GM12878 (cell line): ENCODE measurements around the gene KATNIP. TPM values are rescaled to one million over a fixed set of nuclear protein-coding genes. Genes with fewer than 3 reads are reported as not detected.

Experiments used
- CBX3 ChIP-seq: fragments of 200-600 bp; sonication (generic); IDR thresholded peaks from 2 replicates; pipeline ENCODE4 v1.6.1; 2016; ENCODE audit warnings: low read depth, borderline replicate concordance
- CHD2 ChIP-seq: IDR thresholded peaks from 2 replicates; pipeline ENCODE4 v1.6.1; 2011; ENCODE audit warnings: low read depth, low read length, improper control_type of control experiment, borderline replicate concordance
- FOS ChIP-seq: IDR thresholded peaks from 3 replicates; pipeline ENCODE4 v1.6.1; 2011; ENCODE audit warnings: borderline replicate concordance; ENCODE audit not compliant: insufficient read length; ENCODE audit errors: extremely low read depth
- HDGF ChIP-seq: fragments of 450-650 bp; IDR thresholded peaks from 2 replicates; pipeline ENCODE4 v1.6.1; 2016; ENCODE audit warnings: antibody characterized with exemption
- KAT2A ChIP-seq: conservative IDR thresholded peaks from 2 replicates; pipeline ENCODE4 v1.6.1; 2011; ENCODE audit warnings: low read depth, low read length; ENCODE audit not compliant: control insufficient read depth
- KDM1A ChIP-seq: fragments of 200-600 bp; sonication (generic); IDR thresholded peaks from 2 replicates; pipeline ENCODE4 v1.6.1; 2016; ENCODE audit warnings: borderline replicate concordance
- KLF5 ChIP-seq: fragments of 450-650 bp; IDR thresholded peaks from 2 replicates; pipeline ENCODE4 v1.6.1; 2014; ENCODE audit warnings: mild to moderate bottlenecking; ENCODE audit not compliant: partially characterized antibody
- MYB ChIP-seq: fragments of 150-350 bp; IDR thresholded peaks from 2 replicates; pipeline ENCODE4 v1.6.1; 2014; ENCODE audit warnings: mild to moderate bottlenecking, low read depth, low read length, borderline replicate concordance
- NR2C1 ChIP-seq: fragments of 450-650 bp; IDR thresholded peaks from 2 replicates; pipeline ENCODE4 v1.6.1; 2017; ENCODE audit warnings: antibody characterized with exemption, mild to moderate bottlenecking, moderate library complexity
- NR2F1 ChIP-seq: fragments of 450-650 bp; conservative IDR thresholded peaks from 2 replicates; pipeline ENCODE4 v1.6.1; 2017; ENCODE audit warnings: mild to moderate bottlenecking
- RCOR1 ChIP-seq: conservative IDR thresholded peaks from 2 replicates; pipeline ENCODE4 v1.6.1; 2012; ENCODE audit warnings: low read depth, low read length, improper control_type of control experiment
- RFX5 ChIP-seq: IDR thresholded peaks from 2 replicates; pipeline ENCODE4 v1.6.1; 2011; ENCODE audit warnings: low read depth, low read length, improper control_type of control experiment
- RUNX3 ChIP-seq: IDR thresholded peaks from 2 replicates; pipeline ENCODE4 v1.6.1; 2012; ENCODE audit warnings: low read length, inconsistent platforms
- SMC3 ChIP-seq: IDR thresholded peaks from 2 replicates; pipeline ENCODE4 v1.6.1; 2011; ENCODE audit warnings: low read length, improper control_type of control experiment, borderline replicate concordance
- ZZZ3 ChIP-seq: IDR thresholded peaks from 2 replicates; pipeline ENCODE4 v1.6.1; 2011; ENCODE audit warnings: low read depth; ENCODE audit not compliant: control insufficient read depth, insufficient read length
- polyA plus RNA-seq, 11 experiments: library from polyadenylated mRNA; depleted of rRNA in 4 of 11; unstranded in 6 of 11; stranded (reverse) in 5 of 11; fragments of >200 nt; fragmentation: Nextera tagmentation in 4 of 11; fragmentation: Illumina TruSeq in 1 of 11; extraction: Ambion mirVana in 4 of 11; extraction: Trizol in 1 of 11; gene quantifications; 1 replicate in 1 of 11; 2 replicates in 10 of 11; pipeline versions ENCODE4 v1.2.1 to v1.2.3, GENCODE V29; 2011 to 2016; ENCODE audit warnings: inconsistent platforms in 2 of 11, missing spikeins in 2 of 11, low read depth in 1 of 11
- total RNA-seq, 4 experiments: library from RNA; depleted of rRNA in 3 of 4; stranded (reverse); fragments of >200 nt in 3 of 4; fragmentation: Illumina TruSeq in 1 of 4; extraction: Trizol in 1 of 4; gene quantifications; 2 replicates each; pipeline versions ENCODE4 v1.2.1 to v1.2.3, GENCODE V29; 2013 to 2021
- TF ChIP-seq, protein P1 (sequence below): IDR thresholded peaks from 2 replicates; pipeline ENCODE4 v1.6.1; 2011; ENCODE audit warnings: borderline replicate concordance, low read depth, mild to moderate bottlenecking, moderate library complexity, low read length; ENCODE audit not compliant: insufficient read depth, poor library complexity, severe bottlenecking
- TF ChIP-seq, protein P2 (sequence below): fragments of 450-650 bp; formaldehyde crosslinking; IDR thresholded peaks from 2 replicates; pipeline ENCODE4 v1.4.0; 2022; ENCODE audit warnings: mild to moderate bottlenecking, moderate library complexity
- TF ChIP-seq, protein P3 (sequence below): fragments of 450-650 bp; IDR thresholded peaks from 2 replicates; pipeline ENCODE4 v1.6.1; 2017; ENCODE audit warnings: mild to moderate bottlenecking
- TF ChIP-seq, protein P4 (sequence below): fragments of 450-650 bp; IDR thresholded peaks from 2 replicates; pipeline ENCODE4 v1.6.1; 2017; ENCODE audit warnings: mild to moderate bottlenecking, moderate library complexity

The KATNIP gene
- total and polyA plus RNA-seq, 10 of the 15 experiments (the other 5 are each of a cell fraction or from before 2014, with no cell fraction given) = 1.6 to 13.8 (median 9.1) TPM

DNA sequence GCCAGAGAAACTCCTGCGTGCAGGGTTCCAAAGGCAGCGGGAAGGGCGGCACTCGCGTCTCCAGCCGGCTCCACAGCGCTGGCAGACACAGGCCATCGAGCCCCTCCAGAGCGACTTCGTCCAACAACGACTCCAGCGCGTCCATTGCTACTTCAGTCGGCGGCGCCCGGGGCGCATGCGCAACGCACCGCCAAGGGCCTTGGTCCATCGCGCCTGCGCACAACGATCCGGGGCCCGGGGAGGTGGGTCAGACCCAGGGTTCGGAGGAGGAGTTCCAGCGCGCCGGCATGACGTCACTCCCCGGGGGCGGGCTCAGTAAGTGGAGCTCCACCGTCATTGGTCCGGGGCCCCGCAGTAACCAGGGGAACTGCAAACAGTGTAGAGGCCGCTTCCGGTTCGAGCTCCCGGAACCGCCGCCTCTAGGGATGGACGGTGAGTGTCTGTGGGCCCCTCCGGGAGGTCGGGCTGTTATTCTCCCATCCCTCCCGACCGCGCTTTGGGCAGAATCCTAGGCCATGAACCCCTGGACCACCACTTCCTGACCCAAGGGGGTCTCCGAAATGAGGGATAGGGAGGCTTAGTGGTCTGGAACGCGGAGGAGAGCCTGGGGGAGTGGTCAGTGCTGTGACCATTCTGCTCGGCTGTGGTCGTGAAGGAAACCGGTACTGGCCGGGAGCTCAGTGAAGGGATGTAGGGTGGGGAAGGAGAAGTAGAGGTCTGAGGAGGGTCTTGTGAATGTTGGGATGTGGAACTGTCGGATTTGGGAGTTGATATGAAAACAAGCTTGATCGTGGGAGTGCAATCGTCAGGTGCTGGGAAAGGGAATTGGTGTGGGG, at the start of gene KATNIP, which contains the start of gene GTF3C1 (continued):
- TF ChIP-seq RCOR1 = no peak
- TF ChIP-seq MYB = no peak
- TF ChIP-seq, protein P1, sequence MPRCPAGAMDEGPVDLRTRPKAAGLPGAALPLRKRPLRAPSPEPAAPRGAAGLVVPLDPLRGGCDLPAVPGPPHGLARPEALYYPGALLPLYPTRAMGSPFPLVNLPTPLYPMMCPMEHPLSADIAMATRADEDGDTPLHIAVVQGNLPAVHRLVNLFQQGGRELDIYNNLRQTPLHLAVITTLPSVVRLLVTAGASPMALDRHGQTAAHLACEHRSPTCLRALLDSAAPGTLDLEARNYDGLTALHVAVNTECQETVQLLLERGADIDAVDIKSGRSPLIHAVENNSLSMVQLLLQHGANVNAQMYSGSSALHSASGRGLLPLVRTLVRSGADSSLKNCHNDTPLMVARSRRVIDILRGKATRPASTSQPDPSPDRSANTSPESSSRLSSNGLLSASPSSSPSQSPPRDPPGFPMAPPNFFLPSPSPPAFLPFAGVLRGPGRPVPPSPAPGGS = no peak
- TF ChIP-seq, protein P2, sequence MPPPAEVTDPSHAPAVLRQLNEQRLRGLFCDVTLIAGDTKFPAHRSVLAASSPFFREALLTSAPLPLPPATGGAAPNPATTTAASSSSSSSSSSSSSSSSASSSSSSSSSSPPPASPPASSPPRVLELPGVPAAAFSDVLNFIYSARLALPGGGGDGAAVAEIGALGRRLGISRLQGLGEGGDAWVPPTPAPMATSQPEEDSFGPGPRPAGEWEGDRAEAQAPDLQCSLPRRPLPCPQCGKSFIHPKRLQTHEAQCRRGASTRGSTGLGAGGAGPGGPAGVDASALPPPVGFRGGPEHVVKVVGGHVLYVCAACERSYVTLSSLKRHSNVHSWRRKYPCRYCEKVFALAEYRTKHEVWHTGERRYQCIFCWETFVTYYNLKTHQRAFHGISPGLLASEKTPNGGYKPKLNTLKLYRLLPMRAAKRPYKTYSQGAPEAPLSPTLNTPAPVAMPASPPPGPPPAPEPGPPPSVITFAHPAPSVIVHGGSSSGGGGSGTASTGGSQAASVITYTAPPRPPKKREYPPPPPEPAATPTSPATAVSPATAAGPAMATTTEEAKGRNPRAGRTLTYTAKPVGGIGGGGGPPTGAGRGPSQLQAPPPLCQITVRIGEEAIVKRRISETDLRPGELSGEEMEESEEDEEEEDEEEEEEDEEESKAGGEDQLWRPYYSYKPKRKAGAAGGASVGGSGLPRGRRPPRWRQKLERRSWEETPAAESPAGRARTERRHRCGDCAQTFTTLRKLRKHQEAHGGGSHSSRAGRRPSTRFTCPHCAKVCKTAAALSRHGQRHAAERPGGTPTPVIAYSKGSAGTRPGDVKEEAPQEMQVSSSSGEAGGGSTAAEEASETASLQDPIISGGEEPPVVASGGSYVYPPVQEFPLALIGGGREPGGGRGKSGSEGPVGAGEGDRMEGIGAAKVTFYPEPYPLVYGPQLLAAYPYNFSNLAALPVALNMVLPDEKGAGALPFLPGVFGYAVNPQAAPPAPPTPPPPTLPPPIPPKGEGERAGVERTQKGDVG (CRISPR knock-in tag) = no peak
- no peak for TF ChIP-seq SMC3
- TF ChIP-seq HDGF = peak; percentile 70
- TF ChIP-seq, protein P3, sequence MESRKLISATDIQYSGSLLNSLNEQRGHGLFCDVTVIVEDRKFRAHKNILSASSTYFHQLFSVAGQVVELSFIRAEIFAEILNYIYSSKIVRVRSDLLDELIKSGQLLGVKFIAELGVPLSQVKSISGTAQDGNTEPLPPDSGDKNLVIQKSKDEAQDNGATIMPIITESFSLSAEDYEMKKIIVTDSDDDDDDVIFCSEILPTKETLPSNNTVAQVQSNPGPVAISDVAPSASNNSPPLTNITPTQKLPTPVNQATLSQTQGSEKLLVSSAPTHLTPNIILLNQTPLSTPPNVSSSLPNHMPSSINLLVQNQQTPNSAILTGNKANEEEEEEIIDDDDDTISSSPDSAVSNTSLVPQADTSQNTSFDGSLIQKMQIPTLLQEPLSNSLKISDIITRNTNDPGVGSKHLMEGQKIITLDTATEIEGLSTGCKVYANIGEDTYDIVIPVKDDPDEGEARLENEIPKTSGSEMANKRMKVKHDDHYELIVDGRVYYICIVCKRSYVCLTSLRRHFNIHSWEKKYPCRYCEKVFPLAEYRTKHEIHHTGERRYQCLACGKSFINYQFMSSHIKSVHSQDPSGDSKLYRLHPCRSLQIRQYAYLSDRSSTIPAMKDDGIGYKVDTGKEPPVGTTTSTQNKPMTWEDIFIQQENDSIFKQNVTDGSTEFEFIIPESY = no peak
- TF ChIP-seq RUNX3 = peak; percentile 54
- 0 out of 2 replicates have a peak, but pooled peaks have one; percentile 22 for TF ChIP-seq NR2F1
- peak; percentile 71 for TF ChIP-seq KLF5
- TF ChIP-seq, protein P4, sequence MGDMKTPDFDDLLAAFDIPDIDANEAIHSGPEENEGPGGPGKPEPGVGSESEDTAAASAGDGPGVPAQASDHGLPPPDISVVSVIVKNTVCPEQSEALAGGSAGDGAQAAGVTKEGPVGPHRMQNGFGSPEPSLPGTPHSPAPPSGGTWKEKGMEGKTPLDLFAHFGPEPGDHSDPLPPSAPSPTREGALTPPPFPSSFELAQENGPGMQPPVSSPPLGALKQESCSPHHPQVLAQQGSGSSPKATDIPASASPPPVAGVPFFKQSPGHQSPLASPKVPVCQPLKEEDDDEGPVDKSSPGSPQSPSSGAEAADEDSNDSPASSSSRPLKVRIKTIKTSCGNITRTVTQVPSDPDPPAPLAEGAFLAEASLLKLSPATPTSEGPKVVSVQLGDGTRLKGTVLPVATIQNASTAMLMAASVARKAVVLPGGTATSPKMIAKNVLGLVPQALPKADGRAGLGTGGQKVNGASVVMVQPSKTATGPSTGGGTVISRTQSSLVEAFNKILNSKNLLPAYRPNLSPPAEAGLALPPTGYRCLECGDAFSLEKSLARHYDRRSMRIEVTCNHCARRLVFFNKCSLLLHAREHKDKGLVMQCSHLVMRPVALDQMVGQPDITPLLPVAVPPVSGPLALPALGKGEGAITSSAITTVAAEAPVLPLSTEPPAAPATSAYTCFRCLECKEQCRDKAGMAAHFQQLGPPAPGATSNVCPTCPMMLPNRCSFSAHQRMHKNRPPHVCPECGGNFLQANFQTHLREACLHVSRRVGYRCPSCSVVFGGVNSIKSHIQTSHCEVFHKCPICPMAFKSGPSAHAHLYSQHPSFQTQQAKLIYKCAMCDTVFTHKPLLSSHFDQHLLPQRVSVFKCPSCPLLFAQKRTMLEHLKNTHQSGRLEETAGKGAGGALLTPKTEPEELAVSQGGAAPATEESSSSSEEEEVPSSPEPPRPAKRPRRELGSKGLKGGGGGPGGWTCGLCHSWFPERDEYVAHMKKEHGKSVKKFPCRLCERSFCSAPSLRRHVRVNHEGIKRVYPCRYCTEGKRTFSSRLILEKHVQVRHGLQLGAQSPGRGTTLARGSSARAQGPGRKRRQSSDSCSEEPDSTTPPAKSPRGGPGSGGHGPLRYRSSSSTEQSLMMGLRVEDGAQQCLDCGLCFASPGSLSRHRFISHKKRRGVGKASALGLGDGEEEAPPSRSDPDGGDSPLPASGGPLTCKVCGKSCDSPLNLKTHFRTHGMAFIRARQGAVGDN = peak; percentile 37; the same call in 1 of the 2 replicates
- TF ChIP-seq KDM1A = no peak
- TF ChIP-seq KAT2A = no peak
- no peak for TF ChIP-seq FOS
- peak; percentile 73; the same call in 1 of the 2 replicates for TF ChIP-seq CHD2
- TF ChIP-seq ZZZ3 = no peak
- TF ChIP-seq RFX5 = peak; percentile 61; the same call in 1 of the 2 replicates
- TF ChIP-seq NR2C1 = peak; percentile 55
- no peak for TF ChIP-seq CBX3
